SH-SY5Y (cell line): ENCODE results near the gene MFAP3.

Experiments used
- GATA2 ChIP-seq: IDR thresholded peaks from 2 replicates; pipeline ENCODE4 v1.6.1; 2011; ENCODE audit warnings: mild to moderate bottlenecking, low read depth, low read length
- GATA3 ChIP-seq: IDR thresholded peaks from 2 replicates; pipeline ENCODE4 v1.6.1; 2011; ENCODE audit warnings: low read depth, mild to moderate bottlenecking, low read length, moderate library complexity

DNA sequence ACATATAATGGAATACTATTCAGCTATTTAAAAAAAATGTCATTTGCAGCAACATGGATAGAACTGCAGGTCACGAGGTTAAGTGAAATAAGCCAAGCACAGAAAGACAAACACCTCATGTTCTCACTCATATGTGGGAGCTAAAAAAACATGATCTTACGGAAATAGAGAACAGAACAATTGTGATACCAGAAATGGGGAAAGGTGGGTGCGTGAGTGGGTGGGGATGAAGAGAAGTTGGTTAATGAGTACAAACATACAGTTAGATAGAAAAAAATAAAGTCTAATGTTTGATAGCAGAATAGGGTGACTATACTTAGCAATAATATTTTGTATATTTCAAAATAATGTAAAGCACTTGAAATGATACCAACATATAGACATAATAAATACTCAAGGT lies 38.8 kb upstream of the MFAP3 start:
- no peak for TF ChIP-seq GATA2
- TF ChIP-seq GATA3: no peak
